HG02884 (cell line): ENCODE measurements around the gene TCF7.

Experiments used
- ATAC-seq: cut with Tn5 transposase; IDR thresholded peaks from one replicate; pipeline ENCODE4 v1.9.1; 2021; ENCODE audit warnings: mild to moderate bottlenecking, moderate library complexity; ENCODE audit not compliant: unreplicated experiment

Gene TCF7

DNA sequence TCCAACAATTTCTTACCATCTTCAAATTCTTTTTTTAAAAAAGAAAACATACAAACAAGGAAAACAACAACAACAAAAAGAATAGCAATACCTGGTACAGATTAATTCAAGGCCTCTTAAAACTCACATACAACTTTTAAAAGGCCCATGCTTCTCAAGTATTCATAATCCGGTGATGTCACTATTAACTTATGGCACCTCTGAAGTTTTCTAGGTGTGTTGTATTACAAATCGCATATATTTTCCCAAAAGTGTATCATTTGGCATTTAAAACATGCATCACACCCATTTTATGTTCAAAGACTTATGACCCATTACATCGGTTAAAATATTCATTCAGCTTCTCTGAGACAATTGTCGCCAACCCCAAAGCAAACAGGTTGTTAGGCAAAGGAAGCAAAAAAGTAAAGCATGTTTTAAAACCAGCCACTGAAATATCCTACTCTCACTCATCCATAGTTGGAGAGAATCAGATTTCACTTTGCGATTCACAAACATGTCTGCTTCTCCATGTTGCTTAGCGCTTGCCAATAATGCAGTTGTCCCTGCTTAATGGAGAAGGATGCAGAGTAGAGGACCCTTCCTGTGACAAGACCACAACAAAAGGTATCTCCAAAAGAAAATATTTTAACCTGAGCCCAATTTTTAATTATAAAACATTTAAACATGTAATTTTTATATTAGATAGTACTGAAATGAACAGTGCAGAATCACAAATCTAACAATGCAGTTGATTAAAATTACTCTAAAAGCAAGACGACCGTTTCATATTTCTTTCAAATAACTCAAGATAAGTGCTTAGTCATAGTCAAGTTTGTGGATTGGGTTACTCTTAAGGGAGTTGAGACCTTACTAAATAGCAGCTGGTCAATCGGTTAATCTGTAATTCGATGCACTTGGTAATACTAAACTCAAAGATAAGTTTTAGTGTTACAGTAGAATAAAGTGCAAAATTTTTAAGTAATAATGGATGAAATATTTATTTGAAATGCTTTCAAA is 60.7 kb downstream of the TCF7 start:
- ATAC-seq: no peak

GRCh38 chr5:134175921-134176510 is 61.5 kb downstream of the TCF7 start:
- ATAC-seq: peak; percentile 16

DNA sequence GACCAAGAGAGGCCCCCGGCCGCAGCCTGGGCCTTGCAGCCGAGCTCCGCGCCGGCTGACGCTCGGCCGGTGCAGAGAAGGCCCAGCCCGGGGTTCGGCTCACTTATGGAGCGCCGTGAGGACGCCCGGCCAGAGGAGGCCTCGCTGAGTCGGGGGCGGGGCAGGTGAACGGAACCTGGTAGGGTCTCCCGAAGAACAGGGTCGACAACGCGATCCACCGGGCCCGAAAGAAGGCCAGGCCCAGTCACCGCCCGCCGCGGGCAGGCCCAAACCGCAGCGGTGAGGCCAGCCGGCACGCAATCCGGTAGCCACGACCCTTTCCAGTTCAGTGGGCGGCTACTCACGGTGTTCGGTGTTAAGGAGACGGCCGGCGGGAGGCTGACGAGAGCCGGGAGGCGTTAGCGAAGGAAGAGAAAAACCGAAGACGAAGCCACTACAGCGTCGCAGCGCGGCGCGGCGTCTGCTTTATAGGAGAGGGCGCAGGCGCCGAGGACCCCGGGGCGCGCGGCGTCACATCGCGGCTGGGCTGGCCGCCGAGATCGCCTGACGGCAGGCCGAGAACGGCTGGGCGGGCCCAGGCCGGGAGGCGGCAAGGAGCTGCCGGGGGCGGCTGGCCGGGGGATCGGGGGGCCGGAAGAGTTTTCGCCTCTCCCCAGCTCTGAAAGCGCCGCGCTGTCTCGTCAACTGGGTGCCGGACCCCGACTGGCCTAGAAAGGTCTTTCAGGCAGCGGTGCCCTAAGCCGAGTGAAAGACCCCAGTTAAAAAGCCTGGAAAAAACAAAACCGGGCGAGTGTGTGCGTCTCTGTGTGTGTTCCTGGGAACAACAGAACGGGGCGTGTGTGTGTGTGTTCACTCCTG is 62.3 kb downstream of the TCF7 start, which contains the start of gene SKP1:
SKP1 (minus strand) TSS at position 440 of the 858 bp plus-strand sequence. CDS start 2,928 bp downstream, outside the sequence.
- peak; percentile 72 for ATAC-seq

DNA sequence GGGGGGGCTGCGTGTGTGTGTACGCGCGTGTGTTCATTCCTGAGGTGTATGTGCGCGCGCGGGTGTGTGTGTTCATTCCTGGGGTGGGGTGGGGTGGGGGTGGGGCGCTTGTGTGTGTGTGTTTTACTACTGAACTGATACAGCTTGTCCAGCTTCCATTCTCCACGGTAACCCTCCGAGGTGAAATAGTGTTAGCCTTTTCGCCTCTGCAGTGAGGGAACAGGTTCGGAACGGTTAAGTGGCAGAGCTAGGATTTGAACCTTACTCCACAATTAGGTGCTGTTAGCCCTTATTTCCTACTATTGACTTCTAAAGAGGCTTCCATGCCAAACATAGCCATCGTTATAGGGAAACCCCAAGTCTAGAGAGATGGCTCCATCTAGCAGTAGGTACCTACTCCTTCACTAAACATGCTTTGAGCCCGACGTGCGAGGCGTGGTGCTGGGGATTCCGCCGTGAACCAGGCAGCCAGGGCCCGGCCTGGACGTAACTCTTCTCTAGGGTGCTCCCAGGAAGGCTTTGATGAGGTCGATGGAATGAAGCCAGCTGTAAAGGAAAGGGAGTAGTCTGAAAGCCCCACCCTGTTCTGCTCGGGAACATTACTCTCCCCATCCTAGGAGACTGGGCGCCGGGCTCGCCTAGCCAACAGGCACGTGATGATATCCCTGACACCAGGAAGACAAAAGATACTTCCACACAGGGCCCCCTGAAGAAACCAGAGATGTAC is 63.1 kb downstream of the TCF7 start:
- ATAC-seq: no peak

DNA sequence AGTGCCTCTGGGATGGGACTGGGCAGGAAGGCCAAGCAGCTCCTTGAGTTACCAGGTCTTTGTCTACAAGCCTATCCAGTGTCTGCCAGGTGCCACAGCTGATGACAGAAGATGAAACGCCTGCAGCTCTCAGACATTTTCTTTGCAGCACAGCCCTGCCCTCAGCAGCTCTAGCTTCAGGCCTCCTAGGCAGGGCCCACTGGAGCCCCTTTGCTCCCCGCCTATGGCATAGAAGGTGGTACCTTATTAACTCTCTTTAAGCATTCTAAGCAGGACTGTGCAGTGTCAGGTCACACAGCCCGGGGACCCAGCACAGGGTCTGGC is 63.6 kb downstream of the TCF7 start:
- no peak for ATAC-seq

DNA sequence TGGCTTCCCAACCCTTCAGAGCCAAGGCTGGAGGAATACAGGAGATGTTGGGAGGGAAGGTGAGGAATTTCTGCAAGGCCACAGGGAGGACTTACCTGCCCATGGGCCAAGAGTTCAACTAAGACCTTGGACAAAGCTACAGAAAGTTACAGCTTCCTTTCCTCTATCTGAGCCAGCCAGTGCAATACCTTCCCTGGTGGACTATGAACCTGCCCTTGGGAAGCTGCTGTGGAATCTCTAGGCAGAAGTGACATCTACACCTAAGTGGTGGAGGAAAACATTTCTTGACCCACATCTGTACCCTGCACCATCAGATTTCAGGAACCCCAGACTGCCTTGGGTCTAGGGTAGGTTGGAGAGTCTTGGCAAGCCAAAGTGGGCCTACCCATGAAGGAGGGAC is 69.0 kb downstream of the TCF7 start:
- ATAC-seq: no peak

- peak; percentile 78 for ATAC-seq
These were observed 70.0 kb downstream of the TCF7 start for GRCh38 chr5:134184155-134185135.

DNA sequence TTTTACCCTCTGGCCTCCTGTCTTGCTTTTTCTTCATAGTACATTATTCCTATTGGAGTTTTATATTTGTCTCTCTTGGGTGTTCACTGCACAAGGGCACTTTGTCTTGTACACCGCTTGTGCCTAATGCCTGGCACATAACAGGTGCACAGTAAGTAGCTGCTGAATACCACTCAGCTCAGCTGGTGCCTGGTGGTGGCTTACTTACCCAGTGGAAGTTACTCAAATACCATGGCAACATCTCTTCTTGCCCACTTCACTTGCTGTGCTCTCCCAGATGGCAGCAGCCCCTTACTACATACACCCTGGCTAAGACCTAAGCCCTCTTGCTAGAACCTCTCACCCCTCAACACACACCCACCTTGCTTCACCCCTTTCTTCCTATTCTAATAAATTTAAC is 73.6 kb downstream of the TCF7 start:
- ATAC-seq: no peak

GRCh38 chr5:134189031-134189430 is 74.5 kb downstream of the TCF7 start:
- no peak for ATAC-seq

- no peak for ATAC-seq
These were observed 81.2 kb downstream of the TCF7 start for GRCh38 chr5:134195666-134196065.
